ENCODE results near the gene ZNF346. TPM values are rescaled to one million over a fixed set of nuclear protein-coding genes. Genes with fewer than 3 reads are reported as not detected.

ZNF346 gene
- polyA plus RNA-seq, 4 donors = 4.2 to 15.7 (median 5.4) TPM

DNA sequence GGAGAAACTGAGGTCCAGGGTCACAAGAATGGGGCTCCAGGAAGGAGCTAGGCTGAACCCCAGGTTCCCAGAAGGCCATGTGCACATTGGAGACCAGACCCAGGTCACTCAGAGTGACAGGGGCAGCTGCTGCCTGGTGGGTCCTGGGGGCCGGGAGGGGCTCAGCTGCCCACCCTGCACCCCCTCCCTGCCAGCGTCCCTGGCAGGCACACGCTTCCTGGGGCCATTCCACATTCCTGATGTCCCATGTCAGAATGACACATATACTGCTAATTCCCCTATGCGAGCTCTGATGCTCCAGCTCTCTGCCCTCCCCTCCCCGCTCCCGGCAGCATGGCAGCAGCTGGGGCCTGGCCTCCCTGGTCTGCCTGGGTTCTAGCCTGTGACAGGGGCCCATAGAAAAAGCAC is 78.2 kb downstream of the ZNF346 start:
- peaks cover 0 to 33% (median 0%) of the 10 kb centered on the region in 3 donors for H3K36me3 ChIP-seq (ENCODE audit: control insufficient read depth in 3 of 3, insufficient read depth in 2 of 3, low read depth in 1 of 3, low read length in 3 of 3)
- no peaks in the 10 kb centered on the region for H3K27me3 ChIP-seq (ENCODE audit: control insufficient read depth in 3 of 3, insufficient read depth in 3 of 3, low read length in 3 of 3)
- no peak overlapping the region for H3K27ac ChIP-seq (ENCODE audit: low read depth in 1 of 3, low read length in 2 of 3)
- DNase-seq (no peak), FAIRE-seq (no peak)
- peaks cover 0 to 38% (median 0%) of the 10 kb centered on the region in 3 donors for H3K4me1 ChIP-seq (ENCODE audit: control insufficient read depth in 3 of 3, insufficient read depth in 2 of 3, low read depth in 1 of 3, low read length in 2 of 3)
- WGBS, 3 donors = 13 to 51% (median 35%) methylated on average over 6 of the region's 6 CpGs
- H3K9me3 ChIP-seq (ENCODE audit: control insufficient read depth in 2 of 2, insufficient read depth in 1 of 2, low read depth in 1 of 2, low read length in 1 of 2) = no peaks in the 10 kb centered on the region
- no peak overlapping the region for H3K4me3 ChIP-seq (ENCODE audit: low read depth in 1 of 3, low read length in 3 of 3)

DNA sequence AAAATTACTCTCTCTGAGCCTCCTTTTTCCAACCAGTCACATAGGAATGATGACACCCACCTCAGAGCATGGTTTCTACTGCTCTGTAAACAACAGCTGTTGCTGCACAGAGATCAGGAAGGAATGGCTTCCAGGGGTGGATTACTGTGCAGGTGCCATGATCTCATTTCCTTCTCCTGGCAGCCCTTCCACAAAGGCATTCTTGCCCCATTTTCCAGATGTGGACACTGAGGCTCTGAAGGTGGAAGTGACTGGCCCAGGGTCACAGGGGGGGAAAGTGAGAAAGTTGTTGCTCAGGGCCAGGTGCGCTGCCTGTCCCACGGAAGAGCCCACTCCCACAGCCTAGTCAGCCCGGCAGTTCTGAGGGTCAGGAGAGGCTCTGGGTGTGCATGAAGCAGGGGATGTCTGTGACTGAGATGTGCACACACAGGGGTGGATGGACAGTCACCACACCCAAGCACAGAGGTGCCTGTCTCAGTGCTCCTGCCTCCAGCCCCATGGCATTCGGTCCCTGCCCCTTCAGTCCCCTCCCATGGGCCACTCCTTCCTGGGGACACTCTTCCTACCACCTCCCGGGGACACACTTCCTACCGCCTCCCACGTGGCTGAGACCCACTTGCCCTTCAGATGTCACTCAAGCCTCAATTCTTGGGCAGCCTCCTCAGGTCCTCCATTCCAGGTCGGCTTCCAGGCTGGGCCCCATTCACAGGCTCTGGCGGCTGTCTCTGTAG is 81.2 kb downstream of the ZNF346 start:
- Histone ChIP-seq H3K9me3 (ENCODE audit: control insufficient read depth in 2 of 2, insufficient read depth in 1 of 2, low read depth in 1 of 2, low read length in 1 of 2) (no peaks in the 10 kb centered on the region), H3K27ac (ENCODE audit: low read depth in 1 of 3, low read length in 2 of 3) (no peak overlapping the region), H3K36me3 (ENCODE audit: control insufficient read depth in 3 of 3, insufficient read depth in 2 of 3, low read depth in 1 of 3, low read length in 3 of 3) (peaks cover 0 to 5% (median 0%) of the 10 kb centered on the region in 3 donors), H3K27me3 (ENCODE audit: control insufficient read depth in 3 of 3, insufficient read depth in 3 of 3, low read length in 3 of 3) (no peaks in the 10 kb centered on the region), H3K4me3 (ENCODE audit: low read depth in 1 of 3, low read length in 3 of 3) (no peak overlapping the region), H3K4me1 (ENCODE audit: control insufficient read depth in 3 of 3, insufficient read depth in 2 of 3, low read depth in 1 of 3, low read length in 2 of 3) (peaks cover 0 to 15% (median 0%) of the 10 kb centered on the region in 3 donors)
- DNase-seq (peak in 1 of 2 donors; percentile 19), FAIRE-seq (no peak)
- WGBS, 3 donors = 55 to 69% (median 56%) methylated on average over 8 to 9 of the region's 9 CpGs

DNA sequence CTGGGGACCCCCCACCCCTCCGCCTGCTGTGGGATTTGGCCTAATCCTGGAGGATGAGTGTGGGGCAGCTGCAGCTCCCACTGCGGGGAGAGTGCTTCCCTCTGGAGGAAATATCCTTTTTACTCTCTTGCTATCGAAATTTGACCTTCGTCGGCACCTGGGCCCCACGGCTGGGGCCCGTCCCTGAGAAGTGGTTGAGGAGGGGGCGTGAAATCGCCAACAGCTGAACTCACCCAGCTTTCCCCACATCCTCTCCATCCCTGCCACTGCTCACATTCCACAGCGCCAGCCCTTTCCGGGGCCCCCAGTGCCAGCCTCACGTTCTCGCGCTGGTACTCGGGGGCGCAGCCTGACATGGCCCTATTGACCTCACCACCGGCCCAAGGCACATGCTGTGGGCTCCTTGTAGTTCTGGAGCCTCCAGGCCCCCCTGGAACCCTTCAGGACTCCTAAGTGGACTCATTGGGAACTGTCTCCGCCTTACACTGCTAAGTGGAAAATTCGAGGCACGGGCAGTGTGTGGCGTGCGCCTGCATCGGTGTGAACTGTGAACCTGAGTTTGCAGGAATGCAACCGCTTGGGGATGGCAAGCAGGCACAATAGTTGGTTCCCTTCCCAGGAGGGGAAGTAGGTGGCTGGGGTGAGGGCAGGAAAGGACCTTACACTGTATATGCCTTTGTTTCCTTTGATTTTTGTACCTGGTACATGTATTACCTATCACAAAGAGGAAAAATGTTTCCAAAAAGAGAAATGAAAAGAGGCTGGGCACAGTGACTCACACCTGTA is 83.4 kb downstream of the ZNF346 start:
- Histone ChIP-seq H3K4me3 (ENCODE audit: low read depth in 1 of 3, low read length in 3 of 3) (no peak overlapping the region), H3K9me3 (ENCODE audit: control insufficient read depth in 2 of 2, insufficient read depth in 1 of 2, low read depth in 1 of 2, low read length in 1 of 2) (no peaks in the 10 kb centered on the region), H3K27me3 (ENCODE audit: control insufficient read depth in 3 of 3, insufficient read depth in 3 of 3, low read length in 3 of 3) (no peaks in the 10 kb centered on the region), H3K4me1 (ENCODE audit: control insufficient read depth in 3 of 3, insufficient read depth in 2 of 3, low read depth in 1 of 3, low read length in 2 of 3) (peaks cover 0 to 28% (median 0%) of the 10 kb centered on the region in 3 donors), H3K27ac (ENCODE audit: low read depth in 1 of 3, low read length in 2 of 3) (no peak overlapping the region), H3K36me3 (ENCODE audit: control insufficient read depth in 3 of 3, insufficient read depth in 2 of 3, low read depth in 1 of 3, low read length in 3 of 3) (no peaks in the 10 kb centered on the region)
- no peak for FAIRE-seq
- WGBS, 3 donors = 72 to 76% (median 72%) methylated on average over 24 of the region's 24 CpGs
- no peak for DNase-seq

GRCh38 chr5:177107159-177107558 is 84.7 kb downstream of the ZNF346 start:
- no peak overlapping the region for H3K27ac ChIP-seq (ENCODE audit: low read depth in 1 of 3, low read length in 2 of 3)
- no peaks in the 10 kb centered on the region for H3K36me3 ChIP-seq (ENCODE audit: control insufficient read depth in 3 of 3, insufficient read depth in 2 of 3, low read depth in 1 of 3, low read length in 3 of 3)
- FAIRE-seq (no peak), DNase-seq (no peak)
- 61 to 79% (median 68%) methylated on average over 4 of the region's 4 CpGs for WGBS, 3 donors
- no peaks in the 10 kb centered on the region for H3K27me3 ChIP-seq (ENCODE audit: control insufficient read depth in 3 of 3, insufficient read depth in 3 of 3, low read length in 3 of 3)
- peaks cover 0 to 35% (median 0%) of the 10 kb centered on the region in 3 donors for H3K4me1 ChIP-seq (ENCODE audit: control insufficient read depth in 3 of 3, insufficient read depth in 2 of 3, low read depth in 1 of 3, low read length in 2 of 3)
- H3K4me3 ChIP-seq (ENCODE audit: low read depth in 1 of 3, low read length in 3 of 3) = no peak overlapping the region
- no peaks in the 10 kb centered on the region for H3K9me3 ChIP-seq (ENCODE audit: control insufficient read depth in 2 of 2, insufficient read depth in 1 of 2, low read depth in 1 of 2, low read length in 1 of 2)

DNA sequence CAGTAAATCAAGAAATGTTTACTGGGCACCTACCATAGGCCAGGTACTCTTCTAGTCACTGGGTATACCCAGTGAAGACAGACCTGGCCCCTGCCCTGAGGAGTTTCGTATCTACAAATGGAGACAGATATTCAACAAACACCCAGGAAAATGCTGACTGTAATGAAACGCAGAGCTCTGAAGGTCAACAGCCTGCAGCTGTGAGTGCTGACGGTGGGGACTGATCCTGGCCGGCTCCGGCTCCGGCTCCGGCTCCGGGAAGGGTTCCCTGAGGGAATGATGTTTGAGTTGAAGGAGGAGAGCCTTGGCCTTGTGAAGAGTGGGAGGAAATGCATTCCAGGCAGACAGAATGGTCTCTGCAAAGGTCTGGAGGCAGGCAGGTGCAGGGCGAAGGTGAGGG is 87.3 kb downstream of the ZNF346 start:
- H3K4me1 ChIP-seq (ENCODE audit: control insufficient read depth in 3 of 3, insufficient read depth in 2 of 3, low read depth in 1 of 3, low read length in 2 of 3) = peaks cover 0 to 39% (median 0%) of the 10 kb centered on the region in 3 donors
- no peaks in the 10 kb centered on the region for H3K36me3 ChIP-seq (ENCODE audit: control insufficient read depth in 3 of 3, insufficient read depth in 2 of 3, low read depth in 1 of 3, low read length in 3 of 3)
- WGBS, 3 donors = 16 to 49% (median 29%) methylated on average over 9 of the region's 9 CpGs
- H3K27ac ChIP-seq (ENCODE audit: low read depth in 1 of 3, low read length in 2 of 3) = peak overlapping the region in 1 of 3 donors; percentile 81
- no peaks in the 10 kb centered on the region for H3K9me3 ChIP-seq (ENCODE audit: control insufficient read depth in 2 of 2, insufficient read depth in 1 of 2, low read depth in 1 of 2, low read length in 1 of 2)
- DNase-seq (peak in 1 of 2 donors; percentile 72), FAIRE-seq (no peak)
- no peak overlapping the region for H3K4me3 ChIP-seq (ENCODE audit: low read depth in 1 of 3, low read length in 3 of 3)
- no peaks in the 10 kb centered on the region for H3K27me3 ChIP-seq (ENCODE audit: control insufficient read depth in 3 of 3, insufficient read depth in 3 of 3, low read length in 3 of 3)

- H3K27ac ChIP-seq (ENCODE audit: low read depth in 1 of 3, low read length in 2 of 3) = no peak overlapping the region
- DNase-seq (peak; percentile 39 to 73), FAIRE-seq (no peak)
- H3K36me3 ChIP-seq (ENCODE audit: control insufficient read depth in 3 of 3, insufficient read depth in 2 of 3, low read depth in 1 of 3, low read length in 3 of 3) = no peaks in the 10 kb centered on the region
- H3K27me3 ChIP-seq (ENCODE audit: control insufficient read depth in 3 of 3, insufficient read depth in 3 of 3, low read length in 3 of 3) = no peaks in the 10 kb centered on the region
- H3K9me3 ChIP-seq (ENCODE audit: control insufficient read depth in 2 of 2, insufficient read depth in 1 of 2, low read depth in 1 of 2, low read length in 1 of 2) = no peaks in the 10 kb centered on the region
- no peak overlapping the region for H3K4me3 ChIP-seq (ENCODE audit: low read depth in 1 of 3, low read length in 3 of 3)
- peaks cover 0 to 34% (median 4%) of the 10 kb centered on the region in 3 donors for H3K4me1 ChIP-seq (ENCODE audit: control insufficient read depth in 3 of 3, insufficient read depth in 2 of 3, low read depth in 1 of 3, low read length in 2 of 3)
- 9 to 25% (median 14%) methylated on average over 12 of the region's 12 CpGs for WGBS, 3 donors
These were observed 89.4 kb downstream of the ZNF346 start for GRCh38 chr5:177111720-177112394.

- Histone ChIP-seq H3K4me3 (ENCODE audit: low read depth in 1 of 3, low read length in 3 of 3) (no peak overlapping the region), H3K9me3 (ENCODE audit: control insufficient read depth in 2 of 2, insufficient read depth in 1 of 2, low read depth in 1 of 2, low read length in 1 of 2) (peaks cover 0 to 5% of the 10 kb centered on the region in 2 donors), H3K27ac (ENCODE audit: low read depth in 1 of 3, low read length in 2 of 3) (no peak overlapping the region), H3K27me3 (ENCODE audit: control insufficient read depth in 3 of 3, insufficient read depth in 3 of 3, low read length in 3 of 3) (no peaks in the 10 kb centered on the region), H3K4me1 (ENCODE audit: control insufficient read depth in 3 of 3, insufficient read depth in 2 of 3, low read depth in 1 of 3, low read length in 2 of 3) (peaks cover 0 to 38% (median 4%) of the 10 kb centered on the region in 3 donors), H3K36me3 (ENCODE audit: control insufficient read depth in 3 of 3, insufficient read depth in 2 of 3, low read depth in 1 of 3, low read length in 3 of 3) (no peaks in the 10 kb centered on the region)
- no peak for FAIRE-seq
- WGBS, 3 donors = 62 to 77% (median 67%) methylated on average over 5 of the region's 5 CpGs
- no peak for DNase-seq
These were observed 90.2 kb downstream of the ZNF346 start for GRCh38 chr5:177112589-177113220.
